Left kidney (tissue), 8 donors: Measurements from ENCODE around the gene GTF2F2. TPM values are rescaled to one million over a fixed set of nuclear protein-coding genes. Genes with fewer than 3 reads are reported as not detected.

Source experiments
- DNase-seq: peaks from one replicate; pipeline ENCODE4 v3.0.0-alpha.2; 2013
- long read RNA-seq, 8 donors: transcript quantifications; one replicate each; lab custom pipeline, GENCODE V29; 2026
- polyA plus RNA-seq: library from polyadenylated mRNA; unstranded; fragments of 120-200 nt; gene quantifications from one replicate; pipeline ENCODE4 v1.2.1, GENCODE V29; 2013; ENCODE audit not compliant: insufficient read length

GTF2F2 gene
- 27.9 TPM for polyA plus RNA-seq
- long read RNA-seq, donor 1, transcript GTF2F2-201 (8 exons, 2,239 nt): major isoform, 8 of 13,144 reads
- long read RNA-seq, donor 1, partial matches to known transcripts: 6,405 of 13,144 reads
- long read RNA-seq, donor 1, other reads (novel, unspliced or antisense): 6,731 of 13,144 reads
- long read RNA-seq, donor 2, transcript GTF2F2-201 (8 exons, 2,239 nt): major isoform, 5 of 10,794 reads
- long read RNA-seq, donor 2, partial matches to known transcripts: 10,332 of 10,794 reads
- long read RNA-seq, donor 2, other reads (novel, unspliced or antisense): 457 of 10,794 reads
- long read RNA-seq, donor 3, transcript GTF2F2-201 (8 exons, 2,239 nt): major isoform, 8 of 8 reads
- long read RNA-seq, donor 3, partial matches to known transcripts: 0 of 8 reads
- long read RNA-seq, donor 3, other reads (novel, unspliced or antisense): 0 of 8 reads
- long read RNA-seq, donor 4, partial matches to known transcripts: 3,818 of 3,882 reads
- long read RNA-seq, donor 4, other reads (novel, unspliced or antisense): 64 of 3,882 reads
- long read RNA-seq, donor 5, transcript GTF2F2-201 (8 exons, 2,239 nt): major isoform, 16 of 18,550 reads
- long read RNA-seq, donor 5, partial matches to known transcripts: 17,755 of 18,550 reads
- long read RNA-seq, donor 5, other reads (novel, unspliced or antisense): 779 of 18,550 reads
- long read RNA-seq, donor 6, partial matches to known transcripts: 13,933 of 14,410 reads
- long read RNA-seq, donor 6, other reads (novel, unspliced or antisense): 473 of 14,410 reads
- long read RNA-seq, donor 7, transcript GTF2F2-201 (8 exons, 2,239 nt): major isoform, 11 of 16,620 reads
- long read RNA-seq, donor 7, partial matches to known transcripts: 16,083 of 16,620 reads
- long read RNA-seq, donor 7, other reads (novel, unspliced or antisense): 526 of 16,620 reads
- long read RNA-seq, donor 8, partial matches to known transcripts: 5,915 of 6,158 reads
- long read RNA-seq, donor 8, other reads (novel, unspliced or antisense): 239 of 6,158 reads

- peak; percentile 91 for DNase-seq
Measured at GRCh38 chr13:45119991-45120864, at the start of gene GTF2F2. Gene GTF2F2 (plus strand): TSS chr13:45120510. CDS start chr13:45120656, 146 bp downstream.

DNA sequence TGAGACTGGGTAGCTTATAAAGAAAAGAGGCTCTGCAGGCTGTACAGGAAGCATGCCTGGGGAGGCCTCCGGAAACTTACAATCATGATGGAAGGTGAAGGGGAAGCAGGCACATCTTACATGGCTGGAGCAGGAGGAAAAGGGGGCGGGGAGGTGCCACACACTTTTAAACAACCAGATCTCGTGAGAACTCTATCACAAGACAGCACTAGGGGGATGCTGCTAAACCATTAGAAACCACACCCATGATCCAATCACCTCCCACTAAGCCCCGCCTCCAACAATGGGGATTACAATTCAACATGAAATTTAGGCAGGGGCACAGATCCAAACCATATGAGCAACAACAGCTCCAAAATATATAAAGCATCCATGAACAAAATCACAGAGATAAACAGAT is 46.5 kb upstream of the GTF2F2 start:
- DNase-seq: no peak

GRCh38 chr13:45074721-45075120 is 45.6 kb upstream of the GTF2F2 start:
- no peak for DNase-seq

GRCh38 chr13:45078003-45078402 is 42.3 kb upstream of the GTF2F2 start:
- DNase-seq: no peak

DNA sequence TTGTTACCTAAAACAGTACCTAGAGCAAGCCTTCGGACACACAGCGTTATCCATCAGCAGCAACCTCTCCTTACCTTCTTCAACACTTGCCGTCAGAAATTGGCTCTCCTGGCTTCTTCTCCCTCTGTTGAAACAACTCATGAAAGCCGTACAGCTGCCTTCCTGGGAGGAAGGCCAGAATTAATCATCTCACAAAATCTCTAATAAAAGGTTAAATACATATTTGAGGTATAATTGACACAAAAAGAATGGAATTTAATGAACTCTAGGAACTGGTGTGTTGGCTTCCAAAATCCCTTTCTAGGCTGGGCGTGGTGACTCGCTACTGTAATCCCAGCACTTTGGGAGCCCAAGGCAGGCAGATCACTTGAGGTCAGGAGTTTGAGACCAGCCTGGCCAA is 37.3 kb upstream of the GTF2F2 start:
- no peak for DNase-seq

GRCh38 chr13:45084515-45084914 is 35.8 kb upstream of the GTF2F2 start:
- no peak for DNase-seq

- DNase-seq: no peak
Measured at GRCh38 chr13:45086484-45086883, 33.8 kb upstream of the GTF2F2 start.

DNA sequence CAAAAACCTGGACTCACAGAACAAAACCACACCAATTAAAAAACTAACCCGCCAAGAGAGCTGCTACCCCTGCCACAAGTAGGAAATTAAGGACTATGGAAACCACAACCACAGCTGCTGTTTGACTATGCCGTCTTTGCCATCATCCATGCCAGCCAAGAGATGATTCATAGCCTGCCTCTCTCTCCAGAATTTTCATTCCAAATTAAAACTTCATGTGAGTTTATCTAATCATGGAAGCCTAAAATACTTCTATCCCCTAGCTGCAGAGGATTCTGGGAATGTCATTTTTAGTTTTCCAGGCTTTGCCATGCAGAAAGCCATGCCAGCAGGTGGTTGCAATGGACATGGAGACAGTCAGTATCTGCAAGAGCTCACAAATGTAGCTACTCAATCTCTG is 27.6 kb upstream of the GTF2F2 start:
- no peak for DNase-seq

DNA sequence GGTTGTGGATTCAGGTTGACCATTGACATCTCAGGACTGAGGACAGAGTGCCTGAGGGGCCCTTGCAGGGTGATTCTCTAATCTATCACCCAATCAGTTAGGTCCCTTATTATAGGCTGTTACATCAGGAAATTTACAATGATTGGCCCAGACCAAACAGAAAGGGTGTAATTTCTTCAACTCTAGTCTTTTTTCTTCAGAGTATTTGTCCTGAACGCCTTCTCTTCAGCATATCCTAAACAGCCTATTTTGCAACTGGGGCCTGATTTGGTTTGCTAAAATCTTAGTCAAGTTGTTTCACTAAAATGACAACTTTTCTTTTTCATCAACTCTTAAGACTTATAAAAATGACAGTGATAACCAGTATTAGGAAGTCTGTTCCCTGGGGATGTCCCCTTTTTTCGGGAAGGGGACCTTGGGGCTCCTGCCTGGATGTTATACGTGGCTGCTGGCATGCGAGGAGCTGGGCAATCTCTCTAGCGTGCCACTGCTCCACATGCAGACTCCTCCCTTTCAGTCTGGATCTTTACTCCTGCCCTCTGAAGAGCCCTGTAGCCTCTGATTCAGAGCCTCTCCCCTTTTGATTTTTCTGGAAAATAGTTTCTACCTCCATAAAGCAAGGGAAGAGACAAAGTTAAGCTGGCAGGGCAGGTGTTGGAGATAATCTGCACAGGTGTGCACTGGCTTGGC is 19.6 kb upstream of the GTF2F2 start:
- no peak for DNase-seq

DNA sequence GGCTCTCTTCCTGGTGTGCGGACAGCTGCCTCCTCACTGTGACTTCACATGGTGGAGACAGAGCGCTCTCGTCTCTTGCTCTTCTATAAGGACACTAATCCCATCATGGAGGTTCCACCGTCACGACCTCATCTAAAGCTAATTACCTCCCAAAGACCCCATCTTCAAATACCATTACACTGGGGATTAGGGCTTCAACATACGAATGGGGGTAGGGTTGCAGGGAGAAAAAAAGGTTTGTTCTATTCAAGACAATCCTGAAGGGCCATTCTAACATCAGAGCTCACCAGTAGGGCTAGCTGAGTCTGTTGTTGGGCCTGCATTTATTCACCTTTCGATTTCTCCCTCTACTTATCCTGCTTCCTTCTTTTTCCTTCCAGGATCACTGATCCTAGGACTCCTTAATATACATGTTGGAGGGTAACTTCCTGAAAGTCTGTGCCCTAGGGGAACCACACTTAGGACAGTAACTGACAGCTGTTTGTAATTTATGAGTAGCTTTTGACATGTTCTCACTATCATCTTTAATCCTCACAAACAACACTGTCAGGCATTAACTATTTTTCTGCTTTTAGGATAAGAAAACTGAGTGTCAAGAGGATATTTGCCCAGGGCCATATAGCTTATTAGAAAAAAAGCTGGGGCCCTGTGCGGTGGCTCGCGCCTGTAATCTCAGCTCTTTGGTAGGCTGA is 18.8 kb upstream of the GTF2F2 start:
- no peak for DNase-seq

DNA sequence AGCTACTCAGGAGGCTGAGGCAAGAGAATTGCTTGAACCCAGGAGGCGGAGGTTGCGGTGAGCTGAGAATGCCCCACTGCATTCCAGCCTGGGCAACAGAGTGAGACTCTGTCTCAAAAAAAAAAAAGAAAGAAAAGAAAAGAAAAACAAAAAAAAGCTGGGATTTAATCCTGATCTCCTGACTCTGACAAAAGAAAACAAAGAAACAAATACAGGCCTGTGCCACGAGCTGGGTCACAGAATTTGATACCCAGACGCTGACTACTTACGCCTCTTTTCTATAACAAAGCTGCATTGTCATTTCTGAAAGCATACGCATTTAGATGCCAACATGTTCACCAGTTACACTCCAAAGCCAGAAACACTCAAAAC is 18.2 kb upstream of the GTF2F2 start:
- DNase-seq: no peak

- no peak for DNase-seq
Measured at GRCh38 chr13:45103449-45103848, 16.9 kb upstream of the GTF2F2 start.

- DNase-seq: no peak
Measured at GRCh38 chr13:45104261-45104660, 16.0 kb upstream of the GTF2F2 start.

- no peak for DNase-seq
Measured at GRCh38 chr13:45105895-45106294, 14.4 kb upstream of the GTF2F2 start.

DNA sequence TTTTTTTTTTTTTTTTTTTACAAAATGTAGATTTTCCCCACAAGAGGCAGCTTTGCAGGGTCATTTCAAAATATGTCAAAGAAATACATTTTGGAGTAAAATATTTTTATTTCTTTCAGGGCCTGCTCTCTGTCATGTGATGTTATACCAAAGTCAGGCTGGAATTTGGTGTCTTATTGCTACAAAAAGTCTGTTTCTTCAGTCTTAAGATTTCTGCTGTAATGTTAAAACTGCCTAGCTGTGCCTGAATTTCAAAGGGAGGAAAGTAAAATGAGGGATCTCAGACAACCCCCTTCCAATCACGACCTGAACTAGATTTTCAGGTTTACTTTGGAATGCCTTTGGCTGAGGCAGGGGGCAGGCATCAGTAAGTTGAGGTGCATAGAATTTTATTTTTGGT is 12.8 kb upstream of the GTF2F2 start:
- DNase-seq: no peak

DNA sequence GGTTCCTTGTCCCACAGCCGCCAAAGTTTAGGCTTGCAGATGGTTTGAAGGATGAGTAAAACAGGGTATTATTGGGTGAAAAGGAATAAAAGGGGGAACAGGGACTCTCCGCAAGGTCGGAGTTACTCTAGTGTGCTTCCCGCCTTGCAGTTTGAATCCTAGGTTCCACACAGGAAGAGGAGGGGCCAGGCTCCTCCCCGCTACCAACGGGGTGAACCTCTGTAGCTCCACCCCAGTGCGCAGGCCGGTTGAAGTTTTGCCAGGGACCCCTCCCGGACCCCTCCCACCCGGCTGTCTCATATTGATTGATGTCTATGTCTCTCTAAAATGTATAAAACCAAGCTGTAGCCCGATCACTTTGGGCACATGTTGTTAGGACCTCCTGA is 11.6 kb upstream of the GTF2F2 start:
- no peak for DNase-seq

DNA sequence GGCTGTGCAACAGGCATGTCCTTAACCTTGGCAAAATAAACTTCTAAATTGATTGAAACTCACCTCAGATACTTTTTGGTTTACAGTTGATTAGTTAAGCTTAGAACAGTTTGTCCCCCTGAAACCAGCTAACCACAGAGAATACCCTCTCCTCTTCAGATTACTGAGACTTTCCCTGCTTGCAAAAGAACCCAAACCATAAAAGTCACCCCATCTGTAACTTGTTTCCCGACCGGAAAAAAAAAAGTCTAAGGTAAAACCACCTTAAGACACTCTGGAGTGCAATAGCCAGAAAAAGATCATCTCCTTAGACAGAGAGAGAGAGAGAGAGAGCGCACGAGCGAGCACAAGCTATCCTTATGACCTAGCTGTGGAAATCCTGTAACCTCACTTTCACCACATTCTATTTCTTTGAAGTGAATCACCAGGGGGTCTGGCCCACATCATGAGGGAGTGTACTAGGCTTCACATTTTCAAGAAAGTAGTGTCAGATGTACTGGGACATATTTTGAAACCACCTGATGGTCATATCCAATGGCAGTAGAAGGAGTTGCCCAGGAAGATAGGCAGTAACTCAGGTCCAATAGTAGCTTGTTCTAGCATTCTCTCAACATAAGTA is 11.1 kb upstream of the GTF2F2 start:
- DNase-seq: no peak

DNA sequence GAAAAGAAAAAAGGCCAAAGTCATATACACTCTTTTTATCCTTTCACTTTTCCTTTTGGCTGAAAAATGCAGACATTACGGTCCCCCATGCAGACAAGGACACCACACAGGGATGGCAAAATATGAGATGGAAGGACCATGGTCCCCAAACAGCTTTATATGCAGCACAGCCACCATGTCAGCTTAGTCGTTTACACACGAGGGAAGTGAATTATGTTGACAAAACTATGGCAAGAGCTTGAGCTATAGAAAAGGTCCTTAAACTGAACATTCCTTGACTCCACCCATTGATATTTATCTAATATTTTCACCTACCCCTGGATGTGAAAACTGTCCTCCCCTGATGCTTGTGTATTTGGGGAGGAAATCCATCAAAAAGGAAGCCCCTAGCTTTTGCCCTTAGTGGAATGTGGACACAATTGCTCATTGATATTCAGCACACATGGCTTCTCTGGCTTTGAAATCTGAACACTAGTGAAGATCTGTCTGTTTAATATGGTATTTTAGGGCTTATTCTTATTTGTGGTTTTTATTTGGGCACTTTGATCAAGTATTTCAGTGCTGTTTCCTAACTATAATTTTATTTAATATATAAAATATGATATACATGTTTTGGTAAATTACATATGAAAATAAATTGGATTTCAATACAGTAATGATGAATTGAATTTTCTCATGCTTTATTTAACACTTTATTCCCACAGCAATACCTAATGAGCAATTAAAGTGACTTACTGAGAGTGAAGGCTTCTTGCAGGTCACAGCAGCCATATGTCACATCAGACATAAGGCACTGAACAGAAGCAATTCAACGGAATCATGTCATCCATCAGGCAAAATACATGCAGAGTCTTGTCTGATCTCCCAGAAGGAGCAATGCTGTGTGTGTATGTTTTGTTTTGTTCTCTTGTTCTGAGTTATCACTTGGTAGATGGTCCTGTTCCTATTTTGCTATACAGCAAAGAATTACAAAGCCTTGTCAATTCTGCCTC is 6.8 kb upstream of the GTF2F2 start:
- DNase-seq: no peak

DNA sequence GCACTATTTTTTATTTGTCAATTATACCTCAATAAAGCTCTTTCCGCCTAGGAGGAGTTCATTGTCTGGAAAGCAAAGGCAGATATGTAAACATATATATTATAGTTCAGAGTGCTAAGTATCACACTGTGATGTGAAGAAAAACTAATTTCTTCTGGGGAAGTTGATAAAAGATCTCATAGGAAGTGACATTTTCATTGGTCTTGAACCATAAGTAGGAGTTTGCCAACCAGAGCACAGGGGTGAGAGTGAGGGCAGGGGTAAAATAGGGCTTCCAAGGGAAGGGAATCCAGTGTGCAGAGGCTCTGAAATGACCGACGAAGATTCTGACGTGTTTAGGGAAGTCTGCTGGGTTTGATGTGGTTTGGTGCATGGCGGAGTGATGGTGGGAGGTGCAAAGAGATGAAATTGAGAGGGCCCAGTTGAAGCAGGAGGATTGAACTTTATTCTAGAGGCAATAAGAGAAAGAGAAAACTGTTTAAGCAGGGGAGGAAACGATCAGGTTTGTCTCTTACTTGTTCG is 780 bp upstream of the GTF2F2 start:
- DNase-seq: peak; percentile 33
